BE2C (cell line): ENCODE measurements around the gene SCN4A.
"Not testable (repeated sequence)": the region's sequence is repeated elsewhere in the genome, so short reads cannot be mapped to it uniquely, and the experiment has no call there.

ENCODE experiments used
- DNase-seq: peaks from one replicate; pipeline ENCODE4 v3.0.0-alpha.2; 2020
- H3K27me3 ChIP-seq: fragments of 250-450 bp; sonication (Bioruptor Pico); 2 replicates; pipeline ENCODE4 v1.5.1; 2020; ENCODE audit warnings: mild to moderate bottlenecking
- H3K36me3 ChIP-seq: fragments of 250-450 bp; sonication (Bioruptor Pico); 2 replicates; pipeline ENCODE4 v1.5.1; 2020; ENCODE audit warnings: mild to moderate bottlenecking
- H3K4me1 ChIP-seq: fragments of 250-450 bp; sonication (Bioruptor Pico); 2 replicates; pipeline ENCODE4 v1.5.1; 2020
- H3K4me3 ChIP-seq: 2 replicates; pipeline ENCODE4 v1.5.1; 2011; ENCODE audit warnings: low read depth, low read length
- H3K9me3 ChIP-seq: fragments of 250-450 bp; sonication (Bioruptor Pico); 2 replicates; pipeline ENCODE4 v1.5.1; 2020
- TF ChIP-seq, protein P1 (sequence below): IDR thresholded peaks from 2 replicates; pipeline ENCODE4 v1.5.1; 2012; ENCODE audit warnings: mild to moderate bottlenecking, low read depth, low read length

The SCN4A gene

DNA sequence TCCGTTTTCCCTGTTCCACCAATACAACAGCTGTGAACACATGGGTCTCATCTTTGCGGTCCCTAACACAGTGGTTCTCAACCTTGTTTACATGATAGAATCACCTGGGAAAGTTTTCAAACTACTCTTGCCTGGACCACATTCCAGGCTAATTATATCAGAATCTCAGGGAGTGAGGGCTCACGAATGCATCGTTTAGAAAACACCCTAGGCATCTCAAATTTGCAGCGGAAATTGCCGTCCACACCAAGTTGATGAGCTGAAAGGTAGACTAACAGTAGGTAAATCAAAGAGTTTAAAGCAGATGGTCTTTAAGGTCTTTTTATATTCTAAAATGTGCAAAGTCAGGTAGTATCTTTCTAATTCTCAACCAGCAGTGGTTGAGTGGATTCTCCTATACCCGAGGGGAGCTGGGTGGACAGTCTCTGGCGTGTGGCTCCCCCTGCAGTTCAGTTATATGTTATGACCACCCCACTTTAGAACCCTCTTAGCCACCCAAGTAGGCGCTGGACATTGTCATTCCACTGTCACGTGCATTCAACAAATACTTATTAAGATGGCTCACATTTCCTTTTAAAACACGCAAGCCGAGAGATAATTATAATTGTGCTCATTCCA, 65.4 kb downstream of the SCN4A start:
- TF ChIP-seq, protein P1, sequence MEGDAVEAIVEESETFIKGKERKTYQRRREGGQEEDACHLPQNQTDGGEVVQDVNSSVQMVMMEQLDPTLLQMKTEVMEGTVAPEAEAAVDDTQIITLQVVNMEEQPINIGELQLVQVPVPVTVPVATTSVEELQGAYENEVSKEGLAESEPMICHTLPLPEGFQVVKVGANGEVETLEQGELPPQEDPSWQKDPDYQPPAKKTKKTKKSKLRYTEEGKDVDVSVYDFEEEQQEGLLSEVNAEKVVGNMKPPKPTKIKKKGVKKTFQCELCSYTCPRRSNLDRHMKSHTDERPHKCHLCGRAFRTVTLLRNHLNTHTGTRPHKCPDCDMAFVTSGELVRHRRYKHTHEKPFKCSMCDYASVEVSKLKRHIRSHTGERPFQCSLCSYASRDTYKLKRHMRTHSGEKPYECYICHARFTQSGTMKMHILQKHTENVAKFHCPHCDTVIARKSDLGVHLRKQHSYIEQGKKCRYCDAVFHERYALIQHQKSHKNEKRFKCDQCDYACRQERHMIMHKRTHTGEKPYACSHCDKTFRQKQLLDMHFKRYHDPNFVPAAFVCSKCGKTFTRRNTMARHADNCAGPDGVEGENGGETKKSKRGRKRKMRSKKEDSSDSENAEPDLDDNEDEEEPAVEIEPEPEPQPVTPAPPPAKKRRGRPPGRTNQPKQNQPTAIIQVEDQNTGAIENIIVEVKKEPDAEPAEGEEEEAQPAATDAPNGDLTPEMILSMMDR: peak; percentile 42
- not testable (repeated sequence) for H3K4me3 ChIP-seq, H3K27me3 ChIP-seq, H3K4me1 ChIP-seq, H3K9me3 ChIP-seq, H3K36me3 ChIP-seq
- DNase-seq: peak; percentile 36

DNA sequence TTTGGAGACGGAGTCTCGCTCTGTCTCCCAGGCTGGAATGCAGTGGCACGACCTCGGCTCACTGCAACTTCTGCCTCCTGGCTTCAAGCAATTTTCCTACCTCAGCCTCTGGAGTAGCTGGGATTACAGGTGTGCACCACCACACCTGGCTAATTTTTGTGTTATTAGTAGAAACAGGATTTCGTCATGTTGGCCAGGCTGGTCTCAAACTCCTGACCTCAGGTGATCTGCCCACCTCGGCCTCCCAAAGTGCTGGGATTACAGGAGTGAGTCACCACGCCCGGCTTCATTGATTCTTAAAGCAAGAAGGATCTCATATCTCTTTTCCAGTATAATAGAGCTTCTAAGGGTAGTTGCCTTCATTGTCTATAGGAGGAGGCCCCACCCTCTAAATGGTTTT, 67.9 kb downstream of the SCN4A start:
- not testable (repeated sequence) for H3K4me1 ChIP-seq, DNase-seq, H3K9me3 ChIP-seq, H3K36me3 ChIP-seq, H3K27me3 ChIP-seq, H3K4me3 ChIP-seq

DNA sequence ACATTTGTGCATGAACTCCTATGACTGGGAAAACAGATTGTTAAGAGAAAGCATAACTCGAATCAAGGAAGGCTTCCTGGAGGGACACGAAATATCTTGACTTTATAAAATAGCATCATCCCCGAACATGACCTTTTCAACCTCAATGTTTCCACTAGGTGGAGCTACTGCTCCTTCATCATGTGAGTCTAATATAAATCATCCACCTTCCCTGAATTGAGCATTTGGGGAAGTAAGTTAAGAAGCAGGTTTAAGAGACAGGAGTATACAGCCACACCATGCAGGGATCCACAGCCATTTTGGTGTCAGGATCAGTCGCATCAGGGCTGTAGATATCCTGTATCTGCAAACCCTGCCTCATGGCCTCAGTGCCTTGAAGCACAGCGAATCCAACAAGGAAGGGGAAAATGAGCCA, 68.9 kb downstream of the SCN4A start:
- TF ChIP-seq, protein P1: peak; percentile 45
- H3K4me1 ChIP-seq, H3K36me3 ChIP-seq, H3K4me3 ChIP-seq, H3K27me3 ChIP-seq, H3K9me3 ChIP-seq: not testable (repeated sequence)
- peak; percentile 33 for DNase-seq

DNA sequence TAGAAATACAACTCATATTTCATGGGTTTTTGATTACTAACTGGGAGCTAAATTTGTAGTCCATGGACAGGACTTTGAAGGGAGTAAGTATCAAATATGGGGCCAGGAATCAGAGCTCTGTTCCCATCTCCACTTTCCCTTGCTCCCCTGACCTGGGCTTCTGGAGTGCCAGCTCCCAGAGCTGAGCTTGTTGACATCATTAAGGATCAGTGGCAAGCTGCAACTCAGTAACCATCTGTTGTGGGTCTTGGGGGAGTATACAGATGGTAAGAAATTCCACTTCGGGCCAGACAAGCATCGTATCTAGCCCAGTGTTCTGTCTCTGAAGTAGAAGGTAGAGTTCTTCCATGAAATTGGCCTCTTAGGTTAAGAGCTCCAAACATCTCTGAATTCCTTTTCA, 70.7 kb downstream of the SCN4A start:
- not testable (repeated sequence) for DNase-seq, H3K4me3 ChIP-seq, H3K36me3 ChIP-seq, H3K27me3 ChIP-seq, H3K9me3 ChIP-seq, H3K4me1 ChIP-seq

DNA sequence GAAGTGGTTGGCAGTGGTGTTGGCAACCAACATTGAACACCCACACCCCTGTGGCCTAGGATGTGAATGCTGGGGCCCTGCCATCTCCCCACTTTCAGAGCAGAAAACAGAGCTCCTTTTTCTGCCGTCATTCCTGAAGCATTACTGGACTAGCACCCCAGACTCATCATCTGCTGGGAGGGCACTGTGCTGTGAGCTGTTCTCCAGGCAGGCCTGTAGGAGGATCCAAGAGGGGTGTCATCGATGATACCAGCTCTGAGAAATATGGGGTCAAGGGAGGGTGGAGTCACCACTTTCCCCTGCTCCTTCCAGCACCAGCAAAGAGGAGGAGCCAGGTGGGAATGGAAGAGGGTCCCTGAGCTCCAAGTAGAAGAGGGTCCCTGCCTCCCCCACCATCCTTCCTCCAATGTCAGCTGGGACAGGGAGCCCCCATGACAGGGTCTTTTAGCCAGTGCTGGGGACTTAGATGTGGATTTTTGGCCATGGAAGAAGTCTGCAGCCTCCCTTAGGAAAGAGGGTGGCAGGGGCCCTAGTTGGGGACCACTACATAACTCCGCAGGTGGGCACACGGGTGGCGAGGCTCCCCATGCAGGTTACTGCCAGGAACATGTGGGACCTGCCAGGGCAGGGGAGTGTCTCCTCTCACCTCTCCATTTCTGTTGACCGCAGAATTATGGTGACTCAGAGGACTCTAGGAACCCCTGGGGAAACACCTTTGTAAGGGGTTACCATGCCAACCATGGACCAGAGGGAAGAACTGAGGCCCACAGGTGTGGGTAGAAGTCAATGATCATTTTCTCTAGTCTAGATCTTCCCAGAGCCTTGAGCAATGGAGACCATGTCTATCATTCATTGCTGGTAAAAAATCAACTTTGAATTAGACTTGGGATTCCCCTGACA, 73.6 kb downstream of the SCN4A start:
- not testable (repeated sequence) for H3K27me3 ChIP-seq, H3K36me3 ChIP-seq, DNase-seq, H3K9me3 ChIP-seq, H3K4me3 ChIP-seq, H3K4me1 ChIP-seq

DNA sequence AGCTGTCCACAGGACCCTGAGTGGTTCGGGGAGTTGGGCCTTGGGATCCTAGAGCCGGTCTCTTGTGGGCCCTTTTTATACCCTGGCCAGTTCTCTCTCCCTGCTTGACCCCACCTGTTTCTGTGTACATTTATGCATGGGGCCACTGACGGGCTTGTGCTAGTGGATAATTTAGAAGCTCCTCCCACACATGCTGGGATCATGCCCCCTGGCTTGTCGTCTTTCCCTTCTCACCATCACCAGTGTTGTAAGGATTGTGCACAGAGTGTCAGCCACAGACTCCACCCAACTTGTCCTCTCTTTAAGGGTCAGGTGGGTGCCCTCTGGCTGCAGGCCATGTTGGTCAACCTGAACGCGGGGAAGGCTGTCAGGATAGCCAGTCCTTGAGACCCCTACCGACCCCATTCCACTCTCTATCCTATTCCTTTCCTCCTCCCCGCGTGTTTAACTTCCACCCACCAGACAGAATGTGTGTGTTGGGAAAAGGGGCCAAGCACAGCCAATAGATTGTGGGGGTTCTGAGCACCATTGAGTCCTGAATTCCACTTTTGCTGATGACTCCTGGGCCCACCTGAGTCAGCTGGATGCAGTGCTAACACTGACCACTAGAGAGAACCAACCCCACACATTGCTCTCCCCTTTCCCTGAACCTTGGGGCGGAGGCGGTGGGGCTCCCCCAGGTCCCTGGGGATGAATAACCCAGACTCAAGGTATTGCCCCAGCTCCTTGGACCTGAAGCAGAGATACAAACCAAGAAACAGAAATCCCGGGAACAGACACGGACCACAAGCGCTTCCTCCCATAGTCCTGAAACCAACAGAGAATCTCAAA, 76.0 kb downstream of the SCN4A start, which contains the start of gene CSH1:
Gene CSH1, minus strand, starts transcription at position 51 of the 831 bp plus-strand sequence. CDS start 63 bp downstream, outside the sequence.
- H3K9me3 ChIP-seq, DNase-seq, H3K4me3 ChIP-seq, H3K27me3 ChIP-seq, H3K36me3 ChIP-seq, H3K4me1 ChIP-seq: not testable (repeated sequence)

DNA sequence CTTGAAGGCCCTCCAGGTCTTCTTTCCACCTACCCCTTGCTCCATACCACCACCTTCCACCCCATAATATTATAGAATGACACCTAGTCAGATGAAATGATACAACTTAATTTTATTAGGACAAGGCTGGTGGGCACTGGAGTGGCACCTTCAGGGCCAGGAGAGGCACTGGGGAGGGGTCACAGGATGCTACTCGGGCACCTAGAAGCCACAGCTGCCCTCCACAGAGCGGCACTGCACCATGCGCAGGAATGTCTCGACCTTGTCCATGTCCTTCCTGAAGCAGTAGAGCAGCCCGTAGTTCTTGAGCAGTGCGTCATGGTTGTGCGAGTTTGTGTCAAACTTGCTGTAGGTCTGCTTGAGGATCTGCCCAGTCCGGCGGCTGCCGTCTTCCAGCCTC, 77.9 kb downstream of the SCN4A start:
- not testable (repeated sequence) for H3K9me3 ChIP-seq, DNase-seq, H3K27me3 ChIP-seq, H3K4me1 ChIP-seq, H3K36me3 ChIP-seq, H3K4me3 ChIP-seq

DNA sequence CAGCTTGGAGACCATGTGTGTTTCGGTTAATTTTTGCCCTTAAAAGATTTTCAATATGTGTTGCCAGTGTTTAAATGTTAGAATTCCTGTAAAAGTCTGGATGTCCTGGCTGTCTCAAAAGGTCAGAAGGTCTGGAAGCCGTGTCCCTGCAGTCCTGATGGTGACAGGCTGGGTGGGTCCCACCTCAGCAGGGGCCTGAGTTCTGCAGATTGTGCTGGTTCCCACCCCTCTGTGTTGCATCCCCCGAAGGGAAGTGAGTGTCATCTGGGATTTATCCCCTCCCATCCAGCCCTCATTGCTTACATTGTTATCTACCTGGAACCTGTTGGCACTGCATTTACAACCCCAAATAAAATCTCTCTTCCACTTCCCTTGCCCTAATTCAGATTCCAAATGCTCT, 78.7 kb downstream of the SCN4A start:
- not testable (repeated sequence) for H3K4me1 ChIP-seq, DNase-seq, H3K9me3 ChIP-seq, H3K27me3 ChIP-seq, H3K4me3 ChIP-seq, H3K36me3 ChIP-seq
